K562 (cell line): ENCODE results near the gene STK16. TPM values are rescaled to one million over a fixed set of nuclear protein-coding genes. Genes with fewer than 3 reads are reported as not detected.

Source experiments
- ATAC-seq: fragments of 200-7000 bp; cut with Tn5 transposase; 3 replicates; pipeline ENCODE4 v1.9.1; 2020; ENCODE audit warnings: moderate library complexity
- BruUV-seq: library from RNA; stranded (reverse); fragments of 400-500 nt; replicated peaks from 2 replicates; lab custom pipeline; 2021; lab: Mats Ljungman, UMichigan
- CTCF ChIA-PET: fragments of 300-600 bp; formaldehyde crosslinking; extraction: SDS; loops from one replicate; lab custom pipeline; 2021; ENCODE audit warnings: low intra/inter-chr PET ratio; lab: Yijun Ruan, JAX
- POLR2A ChIA-PET: fragments of 300-600, 350-650 bp; sonication (Branson Sonifier 250); formaldehyde crosslinking; extraction: SDS; loops from one replicate; lab custom pipeline; 2021; ENCODE audit warnings: antibody characterized with exemption, inconsistent platforms; lab: Yijun Ruan, JAX
- DNase-seq, 4 experiments: peaks; one replicate each; pipeline versions ENCODE4 v3.0.0 to v3.0.0-alpha.2; 2011 to 2018; ENCODE audit warnings: low spot score in 3 of 4, mixed read lengths in 3 of 4; ENCODE audit errors: extremely low read depth in 1 of 4
- FAIRE-seq: peaks from 2 replicates; lab custom pipeline; 2011; peaks lifted over from hg19 to GRCh38; lab: Jason Lieb, UNC
- H2AFZ ChIP-seq: 2 replicates; pipeline ENCODE4 v1.6.0; 2011; ENCODE audit warnings: low read depth, low read length, control low read depth, inconsistent platforms
- H3K27ac ChIP-seq: fragments of 200-600 bp; 3 replicates; pipeline ENCODE4 v1.8.0; 2011; ENCODE audit warnings: low read depth, mild to moderate bottlenecking, control low read depth, inconsistent platforms, low read length, moderate library complexity, mixed read lengths; ENCODE audit errors: extremely low read depth
- H3K27me3 ChIP-seq, 2 experiments: fragments of 300-600 bp in 1 of 2; 2 replicates in 1 of 2; 3 replicates in 1 of 2; pipeline versions ENCODE4 v1.6.0 to v1.8.0; 2011; ENCODE audit warnings: inconsistent platforms in 2 of 2, low read length in 2 of 2, mild to moderate bottlenecking in 1 of 2, mixed read lengths in 1 of 2, moderate library complexity in 1 of 2; ENCODE audit not compliant: control insufficient read depth in 2 of 2, insufficient read depth in 2 of 2
- H3K36me3 ChIP-seq: fragments of 300-600 bp; 3 replicates; pipeline ENCODE4 v1.8.0; 2011; ENCODE audit warnings: mild to moderate bottlenecking, low read length, inconsistent platforms; ENCODE audit not compliant: control insufficient read depth, insufficient read depth
- H3K4me1 ChIP-seq, 2 experiments: fragments of 200-600 bp in 1 of 2; replicated peaks in 1 of 2; 2 replicates in 1 of 2; 3 replicates in 1 of 2; pipeline versions ENCODE4 v1.5.1 to v1.8.0; 2011; ENCODE audit warnings: inconsistent platforms in 2 of 2, low read length in 2 of 2, mild to moderate bottlenecking in 1 of 2, mixed read lengths in 1 of 2, moderate library complexity in 1 of 2; ENCODE audit not compliant: control insufficient read depth in 2 of 2, insufficient read depth in 2 of 2
- H3K4me2 ChIP-seq: 2 replicates; pipeline ENCODE4 v1.6.1; 2011; ENCODE audit warnings: low read length, control low read depth, inconsistent platforms, mixed read lengths; ENCODE audit not compliant: insufficient read depth
- H3K4me3 ChIP-seq: fragments of 200-600 bp; sonication (generic), shearing (Covaris generic); 2 replicates; pipeline ENCODE4 v1.5.1; 2016; ENCODE audit warnings: control low read depth, inconsistent platforms
- H3K79me2 ChIP-seq: fragments of 200-600 bp; 3 replicates; pipeline ENCODE4 v1.8.0; 2011; ENCODE audit warnings: low read length, inconsistent platforms; ENCODE audit not compliant: control insufficient read depth, insufficient read depth
- H3K9ac ChIP-seq, 2 experiments: 2 replicates each; pipeline versions ENCODE4 v1.6.0 to v1.6.1; 2011; ENCODE audit warnings: low read depth in 2 of 2, low read length in 2 of 2, control low read depth in 1 of 2, inconsistent platforms in 1 of 2, mild to moderate bottlenecking in 1 of 2, mixed read lengths in 1 of 2; ENCODE audit not compliant: insufficient read depth in 1 of 2
- H3K9me1 ChIP-seq: one replicate; pipeline ENCODE4 v1.6.0; 2011; ENCODE audit warnings: inconsistent platforms, mild to moderate bottlenecking, low read length, moderate library complexity; ENCODE audit not compliant: control insufficient read depth, insufficient read depth
- H3K9me3 ChIP-seq: replicated peaks from 2 replicates; pipeline ENCODE4 v1.5.1; 2011; ENCODE audit warnings: low read depth, low read length, inconsistent platforms; ENCODE audit not compliant: control insufficient read depth, insufficient read depth
- H4K20me1 ChIP-seq: replicated peaks from 2 replicates; pipeline ENCODE4 v1.6.1; 2011; ENCODE audit warnings: low read length, inconsistent platforms, mixed read lengths; ENCODE audit not compliant: control insufficient read depth, insufficient read depth
- BHLHE40 ChIP-seq: IDR thresholded peaks from 2 replicates; pipeline ENCODE4 v1.6.1; 2011; ENCODE audit warnings: low read length, improper control_type of control experiment
- NELFE ChIP-seq: IDR thresholded peaks from 2 replicates; pipeline ENCODE4 v1.6.1; 2011; ENCODE audit warnings: mild to moderate bottlenecking; ENCODE audit not compliant: insufficient read depth, insufficient read length
- RBM17 ChIP-seq: fragments of 200-400 bp; formaldehyde crosslinking; IDR thresholded peaks from 2 replicates; pipeline ENCODE4 v1.6.1; 2017; ENCODE audit warnings: low read depth, mild to moderate bottlenecking, low read length, borderline replicate concordance
- RBM25 ChIP-seq: fragments of 200-400 bp; formaldehyde crosslinking; IDR thresholded peaks from 2 replicates; pipeline ENCODE4 v1.6.1; 2018; ENCODE audit warnings: low read length, low read depth, moderate library complexity; ENCODE audit not compliant: severe bottlenecking
- SUPT5H ChIP-seq: fragments of 450-650 bp; IDR thresholded peaks from 2 replicates; pipeline ENCODE4 v1.6.1; 2016
- TAF1 ChIP-seq: IDR thresholded peaks from 2 replicates; pipeline ENCODE4 v1.6.1; 2011; ENCODE audit warnings: mild to moderate bottlenecking, low read length, moderate library complexity; ENCODE audit not compliant: insufficient read depth, control insufficient read depth, severe bottlenecking; ENCODE audit errors: extremely low read depth
- WGBS: fragments of 100-300 bp; shearing (Covaris generic); methylation state at CpG from one replicate; pipeline ENCODE4 v1.1.6; 2016; ENCODE audit warnings: low coverage, mixed read lengths; ENCODE audit not compliant: insufficient coverage; ENCODE audit errors: missing lambda C conversion rate; 5-methylcytosine and 5-hydroxymethylcytosine counted together
- in situ Hi-C: fragments of 300-500 bp; cut with MboI; formaldehyde crosslinking; loops from 4 replicates; pipeline ENCODE4 v1.15.0; 2018; ENCODE audit warnings: inconsistent platforms, mixed read lengths
- intact Hi-C: fragments of 100-400 bp; cut with micrococcal nuclease; formaldehyde crosslinking; loops from 2 replicates; pipeline ENCODE4 v1.14.2; 2022
- polyA plus RNA-seq, 8 experiments: library from polyadenylated mRNA; depleted of rRNA in 4 of 8; stranded (reverse) in 5 of 8; unstranded in 3 of 8; fragments of >200 nt; fragmentation: Nextera tagmentation in 2 of 8; fragmentation: Illumina TruSeq in 1 of 8; extraction: Ambion mirVana in 2 of 8; extraction: Trizol in 1 of 8; gene quantifications; 2 replicates each; pipeline versions ENCODE4 v1.2.1 to v1.2.3, GENCODE V29; 2011 to 2014; ENCODE audit warnings: inconsistent platforms in 1 of 8, missing spikeins in 1 of 8
- total RNA-seq, 7 experiments: library from RNA; depleted of rRNA in 6 of 7; stranded (reverse); fragments of >200 nt in 6 of 7; fragmentation: Illumina TruSeq in 2 of 7; extraction: Trizol in 2 of 7; gene quantifications; 2 replicates each; pipeline versions ENCODE4 v1.2.1 to v1.2.3, GENCODE V29; 2011 to 2021; ENCODE audit warnings: low replicate concordance in 1 of 7
- TF ChIP-seq, protein P1 (sequence below): fragments of 200-800 bp; sonication (Bioruptor generic); IDR thresholded peaks from 2 replicates; pipeline ENCODE4 v1.6.1; 2016; ENCODE audit warnings: missing genetic modification characterization, missing compliant biosample characterization

The STK16 gene
- total and polyA plus RNA-seq, 9 of the 15 experiments (the other 6 are each of a cell fraction or from before 2014, with no cell fraction given), result 5.4 to 36.2 (median 17.8) TPM

DNA sequence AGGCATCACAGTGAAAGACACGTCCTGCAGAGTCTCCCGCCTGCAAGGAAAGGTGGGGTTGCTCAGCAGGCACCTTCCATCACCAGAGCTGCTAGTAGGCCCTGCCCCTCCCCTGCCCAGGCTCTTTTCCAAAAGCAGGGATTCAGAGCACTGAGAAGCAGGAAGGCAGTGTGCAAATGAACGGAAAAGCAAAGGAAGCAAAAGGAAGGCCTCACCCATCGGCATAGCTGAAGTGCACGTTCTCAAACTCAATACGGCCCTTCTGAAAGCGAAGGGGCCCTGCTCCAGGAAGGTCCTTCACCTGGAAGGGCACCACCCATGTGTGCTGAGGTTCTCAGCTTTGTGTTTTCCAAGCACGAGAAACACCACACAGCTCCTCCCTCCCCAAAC is 32.3 kb upstream of the STK16 start:
- Histone ChIP-seq H3K9me1 (no peaks in the 10 kb centered on the region), H3K27me3 (no peaks in the 10 kb centered on the region), H4K20me1 (peaks cover 6% of the 10 kb centered on the region; the same call in 1 of the 2 replicates), H3K27ac (no peak overlapping the region), H3K9me3 (no peaks in the 10 kb centered on the region), H2AFZ (no peak overlapping the region), H3K9ac (no peak overlapping the region), H3K79me2 (peaks cover 20% of the 10 kb centered on the region), H3K4me1 (peaks cover 10 to 21% of the 10 kb centered on the region in 2 experiments; a peak in 4 of 5 replicates), H3K4me3 (no peak overlapping the region), H3K36me3 (peaks cover 80% of the 10 kb centered on the region), H3K4me2 (no peak overlapping the region)
- POLR2A ChIA-PET, result no interaction called here
- FAIRE-seq (no peak), ATAC-seq (no peak), DNase-seq (no peak)
- BruUV-seq, result no TSS peak
- CTCF ChIA-PET, result no interaction called here
- in situ Hi-C loops (no loop called here), intact Hi-C loops (no loop called here)
- TF ChIP-seq TAF1 (no peak), RBM17 (no peak), RBM25 (no peak), SUPT5H (no peak), NELFE (no peak), BHLHE40 (no peak)
- TF ChIP-seq, protein P1, sequence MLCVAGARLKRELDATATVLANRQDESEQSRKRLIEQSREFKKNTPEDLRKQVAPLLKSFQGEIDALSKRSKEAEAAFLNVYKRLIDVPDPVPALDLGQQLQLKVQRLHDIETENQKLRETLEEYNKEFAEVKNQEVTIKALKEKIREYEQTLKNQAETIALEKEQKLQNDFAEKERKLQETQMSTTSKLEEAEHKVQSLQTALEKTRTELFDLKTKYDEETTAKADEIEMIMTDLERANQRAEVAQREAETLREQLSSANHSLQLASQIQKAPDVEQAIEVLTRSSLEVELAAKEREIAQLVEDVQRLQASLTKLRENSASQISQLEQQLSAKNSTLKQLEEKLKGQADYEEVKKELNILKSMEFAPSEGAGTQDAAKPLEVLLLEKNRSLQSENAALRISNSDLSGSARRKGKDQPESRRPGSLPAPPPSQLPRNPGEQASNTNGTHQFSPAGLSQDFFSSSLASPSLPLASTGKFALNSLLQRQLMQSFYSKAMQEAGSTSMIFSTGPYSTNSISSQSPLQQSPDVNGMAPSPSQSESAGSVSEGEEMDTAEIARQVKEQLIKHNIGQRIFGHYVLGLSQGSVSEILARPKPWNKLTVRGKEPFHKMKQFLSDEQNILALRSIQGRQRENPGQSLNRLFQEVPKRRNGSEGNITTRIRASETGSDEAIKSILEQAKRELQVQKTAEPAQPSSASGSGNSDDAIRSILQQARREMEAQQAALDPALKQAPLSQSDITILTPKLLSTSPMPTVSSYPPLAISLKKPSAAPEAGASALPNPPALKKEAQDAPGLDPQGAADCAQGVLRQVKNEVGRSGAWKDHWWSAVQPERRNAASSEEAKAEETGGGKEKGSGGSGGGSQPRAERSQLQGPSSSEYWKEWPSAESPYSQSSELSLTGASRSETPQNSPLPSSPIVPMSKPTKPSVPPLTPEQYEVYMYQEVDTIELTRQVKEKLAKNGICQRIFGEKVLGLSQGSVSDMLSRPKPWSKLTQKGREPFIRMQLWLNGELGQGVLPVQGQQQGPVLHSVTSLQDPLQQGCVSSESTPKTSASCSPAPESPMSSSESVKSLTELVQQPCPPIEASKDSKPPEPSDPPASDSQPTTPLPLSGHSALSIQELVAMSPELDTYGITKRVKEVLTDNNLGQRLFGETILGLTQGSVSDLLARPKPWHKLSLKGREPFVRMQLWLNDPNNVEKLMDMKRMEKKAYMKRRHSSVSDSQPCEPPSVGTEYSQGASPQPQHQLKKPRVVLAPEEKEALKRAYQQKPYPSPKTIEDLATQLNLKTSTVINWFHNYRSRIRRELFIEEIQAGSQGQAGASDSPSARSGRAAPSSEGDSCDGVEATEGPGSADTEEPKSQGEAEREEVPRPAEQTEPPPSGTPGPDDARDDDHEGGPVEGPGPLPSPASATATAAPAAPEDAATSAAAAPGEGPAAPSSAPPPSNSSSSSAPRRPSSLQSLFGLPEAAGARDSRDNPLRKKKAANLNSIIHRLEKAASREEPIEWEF (CRISPR knock-in tag), result no peak
- WGBS, result 84% methylated on average over 6 of the region's 8 CpGs
